Activated T-cell treated with anti-CD3 and anti-CD28 coated beads for 4 hours (primary cell): ENCODE measurements around the gene XRCC3.
"Not testable (repeated sequence)": the region's sequence is repeated elsewhere in the genome, so short reads cannot be mapped to it uniquely, and the experiment has no call there.

Experiments
- DNase-seq: peaks from one replicate; pipeline ENCODE4 v3.0.0-alpha.2; 2020

XRCC3 gene

DNA sequence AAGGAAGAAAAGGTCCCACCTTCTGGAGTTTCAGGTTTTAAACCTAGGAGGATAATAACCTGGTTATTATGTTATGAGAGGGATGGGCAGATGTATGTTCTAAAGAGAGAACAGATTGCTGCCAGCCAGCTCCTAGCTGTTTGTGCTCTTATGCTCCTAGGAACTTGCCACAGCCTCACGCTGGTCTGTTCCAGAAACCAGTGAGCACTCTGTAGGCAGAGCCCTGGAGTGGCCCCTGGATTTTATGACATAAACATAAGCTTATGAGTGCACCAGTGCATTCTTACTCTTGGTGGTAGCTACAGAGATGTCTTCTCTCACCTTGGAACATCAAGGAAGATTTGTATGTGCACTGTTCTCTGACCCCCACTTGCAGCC is 58.5 kb downstream of the XRCC3 start:
- DNase-seq = no peak

DNA sequence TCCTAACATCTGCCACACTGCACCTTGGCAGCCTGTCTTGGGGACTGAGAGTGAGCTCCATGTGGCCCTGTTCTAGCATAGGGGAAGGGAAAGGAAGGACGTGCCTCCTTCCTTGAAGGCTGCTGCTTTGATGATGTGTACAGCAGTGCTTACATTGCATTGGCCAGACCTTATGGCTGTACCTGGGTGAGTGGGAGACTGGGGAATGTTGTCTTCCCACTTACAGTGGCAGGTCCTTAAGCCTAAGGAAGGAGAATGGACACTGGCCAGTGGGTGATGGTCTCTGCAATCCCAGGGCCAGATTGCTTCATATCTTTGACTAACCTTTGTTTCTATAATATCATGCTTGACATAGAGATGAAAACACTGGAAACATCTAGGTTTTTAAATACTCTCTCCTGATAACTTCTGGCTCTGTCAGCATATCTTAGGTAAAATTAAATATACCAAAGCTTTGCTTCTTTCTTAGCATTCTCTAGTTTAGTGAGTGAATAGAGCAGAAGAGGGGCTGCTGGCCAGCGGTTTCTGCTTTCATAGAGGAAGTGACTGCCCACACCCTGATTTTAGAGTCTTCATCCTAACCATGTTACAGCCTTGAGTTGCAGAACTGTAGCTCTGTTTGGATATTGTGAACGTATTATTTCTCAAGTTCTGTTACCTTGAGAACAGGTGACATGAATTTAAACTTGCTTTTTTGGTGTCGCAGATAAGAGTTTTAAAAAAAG is 59.1 kb downstream of the XRCC3 start:
- DNase-seq = no peak

DNA sequence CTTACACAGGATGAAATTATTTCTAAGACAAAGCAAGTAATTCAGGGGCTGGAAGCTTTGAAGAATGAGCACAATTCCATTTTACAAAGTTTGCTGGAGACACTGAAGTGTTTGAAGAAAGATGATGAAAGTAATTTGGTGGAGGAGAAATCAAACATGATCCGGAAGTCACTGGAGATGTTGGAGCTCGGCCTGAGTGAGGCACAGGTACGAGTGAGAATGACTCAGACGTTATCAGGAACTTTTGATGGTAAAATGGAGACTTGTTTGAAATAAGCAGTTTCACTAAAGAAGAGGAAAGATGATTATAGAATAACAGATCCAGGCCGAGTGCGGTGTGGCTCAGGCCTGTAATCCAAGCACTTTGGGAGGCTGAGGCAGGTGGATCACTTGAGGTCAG is 60.6 kb downstream of the XRCC3 start:
- no peak for DNase-seq

DNA sequence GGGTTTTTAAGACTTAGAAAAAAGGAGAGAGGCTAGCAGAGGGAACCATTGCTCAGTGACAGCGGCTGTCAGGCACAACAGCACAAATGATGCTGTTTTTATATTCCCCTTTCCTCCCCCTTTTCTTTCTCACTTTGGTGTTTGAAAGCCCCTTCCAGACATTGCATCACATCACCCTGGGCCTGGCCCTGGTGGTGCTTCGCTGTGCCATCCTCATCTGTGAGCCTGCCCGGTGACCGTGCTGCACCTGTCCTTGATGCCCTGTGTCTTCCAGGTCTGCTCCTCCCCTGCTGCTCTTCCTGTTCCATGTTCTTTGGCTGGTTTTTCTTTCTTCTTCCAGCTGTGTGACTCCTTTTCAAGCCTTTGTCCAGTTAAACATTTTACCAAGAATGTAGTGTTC is 61.4 kb downstream of the XRCC3 start:
- DNase-seq = no peak

DNA sequence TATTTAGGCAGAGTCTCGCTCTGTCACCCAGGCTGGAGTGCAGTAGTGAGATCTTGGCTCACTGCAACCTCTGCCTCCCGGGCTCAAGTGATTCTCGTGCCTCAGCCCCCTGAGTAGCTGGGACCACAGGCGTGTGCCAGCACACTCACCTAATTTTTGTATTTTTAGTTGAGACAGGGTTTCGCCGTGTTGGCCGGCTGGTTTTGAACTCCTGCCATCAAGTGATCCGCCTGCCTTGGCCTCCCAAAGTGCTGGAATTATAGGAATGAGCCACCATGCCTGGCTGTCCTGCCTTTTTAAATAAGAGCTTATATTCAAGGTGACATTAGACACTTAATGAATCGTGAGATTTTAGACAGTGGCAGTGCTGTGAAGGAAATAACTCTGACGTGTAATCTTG is 61.9 kb downstream of the XRCC3 start:
- DNase-seq = not testable (repeated sequence)

DNA sequence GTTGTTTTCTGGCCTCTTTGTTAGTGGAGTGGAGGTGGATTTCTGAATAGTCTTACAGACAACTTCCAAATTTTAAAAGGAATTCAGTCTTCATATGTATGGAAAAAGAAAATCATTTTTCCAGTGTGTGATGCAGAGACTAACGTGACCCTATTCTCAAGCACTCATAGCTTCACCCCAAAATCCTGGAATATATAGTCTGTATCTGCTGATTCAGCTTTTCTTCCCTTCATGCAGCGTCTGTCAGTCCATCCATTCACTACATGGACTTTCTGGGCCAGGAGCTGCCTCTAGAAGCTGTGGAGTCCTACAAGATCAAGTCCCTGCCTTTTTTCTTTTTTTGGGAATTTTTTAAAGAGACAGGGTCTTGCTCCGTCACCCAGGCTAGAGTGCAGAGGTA is 62.4 kb downstream of the XRCC3 start:
- DNase-seq = no peak

DNA sequence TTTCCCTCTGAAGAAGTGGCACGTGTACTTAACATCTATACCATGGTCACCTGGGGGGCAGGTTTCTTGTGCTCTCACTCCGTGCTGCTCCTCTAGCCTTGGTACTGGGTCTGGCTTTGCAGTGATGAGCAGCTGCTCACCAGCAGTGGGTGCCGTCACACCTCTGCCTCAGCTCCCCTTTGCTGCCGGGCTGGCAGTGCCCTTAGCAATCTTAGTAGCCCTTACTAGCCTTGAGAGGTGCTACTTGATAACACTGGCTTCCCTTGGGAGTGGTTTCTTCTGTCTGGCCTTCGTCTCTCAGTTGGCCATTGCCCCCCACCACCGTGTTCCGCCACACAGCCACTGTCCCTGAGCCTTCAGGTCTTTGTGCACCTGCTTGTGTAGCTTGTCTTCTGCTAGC is 63.7 kb downstream of the XRCC3 start:
- DNase-seq = no peak

DNA sequence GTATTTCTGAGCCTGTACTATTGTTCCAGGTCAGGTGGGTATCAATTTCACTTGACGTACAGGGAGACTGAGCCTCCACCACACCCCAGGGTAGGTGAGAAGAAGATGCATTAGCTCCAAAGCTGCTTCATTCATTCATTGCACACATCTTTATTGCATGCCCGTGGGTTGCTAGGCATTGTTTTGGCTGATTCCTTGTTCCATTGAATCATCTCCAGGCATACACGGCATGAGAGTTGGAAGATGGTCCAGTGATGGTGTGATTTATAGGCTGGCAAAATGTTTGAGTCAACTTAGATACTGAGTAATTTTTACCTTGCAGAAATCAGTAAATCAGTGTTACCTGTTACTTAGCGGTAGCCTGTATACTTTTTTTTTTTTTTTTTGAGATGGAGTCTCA is 65.0 kb downstream of the XRCC3 start:
- DNase-seq = no peak

DNA sequence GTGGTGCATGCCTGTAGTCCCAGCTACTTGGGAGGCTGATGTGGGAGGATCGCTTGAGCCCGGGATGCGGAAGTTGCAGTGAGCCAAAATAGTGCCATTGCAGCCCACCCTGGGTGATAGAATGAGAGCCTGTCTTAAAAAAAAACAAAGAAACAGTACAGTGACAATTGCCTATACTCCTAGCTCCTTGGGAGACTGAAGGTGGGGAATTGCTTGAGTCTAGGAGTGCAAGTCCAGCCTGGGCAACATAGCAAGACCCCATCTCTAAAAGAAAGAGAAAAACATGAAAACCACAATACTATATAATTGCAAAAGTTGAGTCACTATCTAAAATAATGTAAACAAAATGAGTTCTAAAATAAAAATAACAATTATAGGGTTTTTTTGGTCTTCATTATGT is 66.2 kb downstream of the XRCC3 start:
- no peak for DNase-seq
